K562 (cell line): ENCODE data around the gene ZNF69. TPM values are rescaled to one million over a fixed set of nuclear protein-coding genes. Genes with fewer than 3 reads are reported as not detected.

ENCODE experiments used
- ATAC-seq: fragments of 200-7000 bp; cut with Tn5 transposase; 3 replicates; pipeline ENCODE4 v1.9.1; 2020; ENCODE audit warnings: moderate library complexity
- BruUV-seq: library from RNA; stranded (reverse); fragments of 400-500 nt; replicated peaks from 2 replicates; lab custom pipeline; 2021; lab: Mats Ljungman, UMichigan
- CTCF ChIA-PET: fragments of 300-600 bp; formaldehyde crosslinking; extraction: SDS; loops from one replicate; lab custom pipeline; 2021; ENCODE audit warnings: low intra/inter-chr PET ratio; lab: Yijun Ruan, JAX
- POLR2A ChIA-PET: fragments of 300-600, 350-650 bp; sonication (Branson Sonifier 250); formaldehyde crosslinking; extraction: SDS; loops from one replicate; lab custom pipeline; 2021; ENCODE audit warnings: antibody characterized with exemption, inconsistent platforms; lab: Yijun Ruan, JAX
- DNase-seq, 4 experiments: peaks; one replicate each; pipeline versions ENCODE4 v3.0.0 to v3.0.0-alpha.2; 2011 to 2018; ENCODE audit warnings: low spot score in 3 of 4, mixed read lengths in 3 of 4; ENCODE audit errors: extremely low read depth in 1 of 4
- FAIRE-seq: peaks from 2 replicates; lab custom pipeline; 2011; peaks lifted over from hg19 to GRCh38; lab: Jason Lieb, UNC
- H2AFZ ChIP-seq: 2 replicates; pipeline ENCODE4 v1.6.0; 2011; ENCODE audit warnings: low read depth, low read length, control low read depth, inconsistent platforms
- H3K27ac ChIP-seq: fragments of 200-600 bp; 3 replicates; pipeline ENCODE4 v1.8.0; 2011; ENCODE audit warnings: low read depth, mild to moderate bottlenecking, control low read depth, inconsistent platforms, low read length, moderate library complexity, mixed read lengths; ENCODE audit errors: extremely low read depth
- H3K27me3 ChIP-seq, 2 experiments: fragments of 300-600 bp in 1 of 2; 2 replicates in 1 of 2; 3 replicates in 1 of 2; pipeline versions ENCODE4 v1.6.0 to v1.8.0; 2011; ENCODE audit warnings: inconsistent platforms in 2 of 2, low read length in 2 of 2, mild to moderate bottlenecking in 1 of 2, mixed read lengths in 1 of 2, moderate library complexity in 1 of 2; ENCODE audit not compliant: control insufficient read depth in 2 of 2, insufficient read depth in 2 of 2
- H3K36me3 ChIP-seq: fragments of 300-600 bp; 3 replicates; pipeline ENCODE4 v1.8.0; 2011; ENCODE audit warnings: mild to moderate bottlenecking, low read length, inconsistent platforms; ENCODE audit not compliant: control insufficient read depth, insufficient read depth
- H3K4me1 ChIP-seq, 2 experiments: fragments of 200-600 bp in 1 of 2; replicated peaks in 1 of 2; 2 replicates in 1 of 2; 3 replicates in 1 of 2; pipeline versions ENCODE4 v1.5.1 to v1.8.0; 2011; ENCODE audit warnings: inconsistent platforms in 2 of 2, low read length in 2 of 2, mild to moderate bottlenecking in 1 of 2, mixed read lengths in 1 of 2, moderate library complexity in 1 of 2; ENCODE audit not compliant: control insufficient read depth in 2 of 2, insufficient read depth in 2 of 2
- H3K4me2 ChIP-seq: 2 replicates; pipeline ENCODE4 v1.6.1; 2011; ENCODE audit warnings: low read length, control low read depth, inconsistent platforms, mixed read lengths; ENCODE audit not compliant: insufficient read depth
- H3K4me3 ChIP-seq: fragments of 200-600 bp; sonication (generic), shearing (Covaris generic); 2 replicates; pipeline ENCODE4 v1.5.1; 2016; ENCODE audit warnings: control low read depth, inconsistent platforms
- H3K79me2 ChIP-seq: fragments of 200-600 bp; 3 replicates; pipeline ENCODE4 v1.8.0; 2011; ENCODE audit warnings: low read length, inconsistent platforms; ENCODE audit not compliant: control insufficient read depth, insufficient read depth
- H3K9ac ChIP-seq, 2 experiments: 2 replicates each; pipeline versions ENCODE4 v1.6.0 to v1.6.1; 2011; ENCODE audit warnings: low read depth in 2 of 2, low read length in 2 of 2, control low read depth in 1 of 2, inconsistent platforms in 1 of 2, mild to moderate bottlenecking in 1 of 2, mixed read lengths in 1 of 2; ENCODE audit not compliant: insufficient read depth in 1 of 2
- H3K9me1 ChIP-seq: one replicate; pipeline ENCODE4 v1.6.0; 2011; ENCODE audit warnings: inconsistent platforms, mild to moderate bottlenecking, low read length, moderate library complexity; ENCODE audit not compliant: control insufficient read depth, insufficient read depth
- H3K9me3 ChIP-seq: replicated peaks from 2 replicates; pipeline ENCODE4 v1.5.1; 2011; ENCODE audit warnings: low read depth, low read length, inconsistent platforms; ENCODE audit not compliant: control insufficient read depth, insufficient read depth
- H4K20me1 ChIP-seq: replicated peaks from 2 replicates; pipeline ENCODE4 v1.6.1; 2011; ENCODE audit warnings: low read length, inconsistent platforms, mixed read lengths; ENCODE audit not compliant: control insufficient read depth, insufficient read depth
- CBX2 ChIP-seq: fragments of 200-600 bp; sonication (generic); IDR thresholded peaks from one replicate; pipeline ENCODE4 v1.6.1; 2012; ENCODE audit warnings: mild to moderate bottlenecking, low read length, inconsistent platforms; ENCODE audit not compliant: insufficient read depth, poor library complexity, severe bottlenecking
- CHD1 ChIP-seq: fragments of 200-600 bp; sonication (generic); IDR thresholded peaks from one replicate; pipeline ENCODE4 v1.6.1; 2012; ENCODE audit warnings: mild to moderate bottlenecking, moderate library complexity, low read length, inconsistent platforms
- CLOCK ChIP-seq: fragments of 250-450 bp; sonication (Bioruptor Pico); IDR thresholded peaks from 2 replicates; pipeline ENCODE4 v1.4.0; 2020; ENCODE audit warnings: mild to moderate bottlenecking, moderate library complexity, borderline replicate concordance
- CTBP1 ChIP-seq: fragments of 450-650 bp; IDR thresholded peaks from 2 replicates; pipeline ENCODE4 v1.6.1; 2016; ENCODE audit warnings: borderline replicate concordance
- ETS2 ChIP-seq: IDR thresholded peaks from 2 replicates; pipeline ENCODE4 v1.6.1; 2016; ENCODE audit warnings: borderline replicate concordance, missing genetic modification characterization, mild to moderate bottlenecking, moderate library complexity, missing compliant biosample characterization; ENCODE audit not compliant: poor library complexity, severe bottlenecking
- GATAD2B ChIP-seq: fragments of 450-650 bp; IDR thresholded peaks from 2 replicates; pipeline ENCODE4 v1.6.1; 2017; ENCODE audit warnings: mild to moderate bottlenecking, borderline replicate concordance
- HDAC8 ChIP-seq: fragments of 450-650 bp; IDR thresholded peaks from 2 replicates; pipeline ENCODE4 v1.6.1; 2016; ENCODE audit warnings: mild to moderate bottlenecking, missing genetic modification characterization, moderate library complexity, missing compliant biosample characterization
- HNRNPL ChIP-seq: fragments of 200-400 bp; formaldehyde crosslinking; IDR thresholded peaks from 2 replicates; pipeline ENCODE4 v1.6.1; 2017; ENCODE audit warnings: low read depth, mild to moderate bottlenecking, low read length
- MEF2D ChIP-seq: conservative IDR thresholded peaks from 2 replicates; pipeline ENCODE4 v1.6.1; 2016; ENCODE audit warnings: low read depth, missing genetic modification characterization, missing compliant biosample characterization
- RFX5 ChIP-seq: IDR thresholded peaks from 2 replicates; pipeline ENCODE4 v1.6.1; 2011; ENCODE audit warnings: low read depth, mild to moderate bottlenecking, improper control_type of control experiment, low read length
- TCF15 ChIP-seq: fragments of 250-450 bp; sonication (Bioruptor Pico); IDR thresholded peaks from 2 replicates; pipeline ENCODE4 v1.8.0; 2022; ENCODE audit warnings: moderate library complexity, mild to moderate bottlenecking, inconsistent platforms
- ZNF347 ChIP-seq: fragments of 450-650 bp; formaldehyde crosslinking; IDR thresholded peaks from 2 replicates; pipeline ENCODE4 v1.4.0; 2020; ENCODE audit warnings: low read depth, mild to moderate bottlenecking, moderate library complexity
- WGBS: fragments of 100-300 bp; shearing (Covaris generic); methylation state at CpG from one replicate; pipeline ENCODE4 v1.1.6; 2016; ENCODE audit warnings: low coverage, mixed read lengths; ENCODE audit not compliant: insufficient coverage; ENCODE audit errors: missing lambda C conversion rate; 5-methylcytosine and 5-hydroxymethylcytosine counted together
- in situ Hi-C: fragments of 300-500 bp; cut with MboI; formaldehyde crosslinking; loops from 4 replicates; pipeline ENCODE4 v1.15.0; 2018; ENCODE audit warnings: inconsistent platforms, mixed read lengths
- intact Hi-C: fragments of 100-400 bp; cut with micrococcal nuclease; formaldehyde crosslinking; loops from 2 replicates; pipeline ENCODE4 v1.14.2; 2022
- polyA plus RNA-seq, 8 experiments: library from polyadenylated mRNA; depleted of rRNA in 4 of 8; stranded (reverse) in 5 of 8; unstranded in 3 of 8; fragments of >200 nt; fragmentation: Nextera tagmentation in 2 of 8; fragmentation: Illumina TruSeq in 1 of 8; extraction: Ambion mirVana in 2 of 8; extraction: Trizol in 1 of 8; gene quantifications; 2 replicates each; pipeline versions ENCODE4 v1.2.1 to v1.2.3, GENCODE V29; 2011 to 2014; ENCODE audit warnings: inconsistent platforms in 1 of 8, missing spikeins in 1 of 8
- total RNA-seq, 7 experiments: library from RNA; depleted of rRNA in 6 of 7; stranded (reverse); fragments of >200 nt in 6 of 7; fragmentation: Illumina TruSeq in 2 of 7; extraction: Trizol in 2 of 7; gene quantifications; 2 replicates each; pipeline versions ENCODE4 v1.2.1 to v1.2.3, GENCODE V29; 2011 to 2021; ENCODE audit warnings: low replicate concordance in 1 of 7

The ZNF69 gene
- total and polyA plus RNA-seq, 9 of the 15 experiments (the other 6 are each of a cell fraction or from before 2014, with no cell fraction given), result 2.3 to 5.4 (median 3.6) TPM

GRCh38 chr19:11848200-11848593, 39.4 kb upstream of the ZNF69 start:
- no peaks in the 10 kb centered on the region for H3K79me2 ChIP-seq
- H3K4me3 ChIP-seq, result no peak overlapping the region
- TF ChIP-seq CLOCK (CRISPR knock-in tag) (no peak), GATAD2B (no peak), CTBP1 (no peak), RFX5 (no peak), HDAC8 (no peak), ETS2 (tag) (no peak), HNRNPL (no peak), MEF2D (no peak), ZNF347 (CRISPR knock-in tag) (no peak), TCF15 (CRISPR knock-in tag) (no peak), CBX2 (no peak), CHD1 (no peak)
- no peak overlapping the region for H3K4me2 ChIP-seq
- no TSS peak for BruUV-seq
- H3K9me3 ChIP-seq, result no peaks in the 10 kb centered on the region
- no peak overlapping the region for H3K27ac ChIP-seq
- no peaks in the 10 kb centered on the region for H3K9me1 ChIP-seq
- intact Hi-C loops (no loop called here), in situ Hi-C loops (no loop called here)
- no peak overlapping the region for H3K9ac ChIP-seq
- ATAC-seq, result no peak
- DNase-seq, result no peak
- no peaks in the 10 kb centered on the region for H4K20me1 ChIP-seq
- no peaks in the 10 kb centered on the region for H3K36me3 ChIP-seq
- H2AFZ ChIP-seq, result peak overlapping the region; percentile 50; the same call in 1 of the 2 replicates
- no peak for FAIRE-seq
- H3K27me3 ChIP-seq, result no peaks in the 10 kb centered on the region
- WGBS, result 32% methylated on average over 10 of the region's 11 CpGs
- CTCF ChIA-PET, result no interaction called here
- H3K4me1 ChIP-seq, result peaks cover 7 to 9% of the 10 kb centered on the region in 2 experiments; a peak in 4 of 5 replicates
- POLR2A ChIA-PET, result interaction anchor here (0.9 to 1.1 kb wide), 2 partner anchors 9 to 33 kb away, joined by 4 to 5 read pairs; no protein-coding TSS in a partner anchor
